ENCODE data around the gene GKN1.
"Not testable (repeated sequence)": the region's sequence is repeated elsewhere in the genome, so short reads cannot be mapped to it uniquely, and the experiment has no call there.

The GKN1 gene

DNA sequence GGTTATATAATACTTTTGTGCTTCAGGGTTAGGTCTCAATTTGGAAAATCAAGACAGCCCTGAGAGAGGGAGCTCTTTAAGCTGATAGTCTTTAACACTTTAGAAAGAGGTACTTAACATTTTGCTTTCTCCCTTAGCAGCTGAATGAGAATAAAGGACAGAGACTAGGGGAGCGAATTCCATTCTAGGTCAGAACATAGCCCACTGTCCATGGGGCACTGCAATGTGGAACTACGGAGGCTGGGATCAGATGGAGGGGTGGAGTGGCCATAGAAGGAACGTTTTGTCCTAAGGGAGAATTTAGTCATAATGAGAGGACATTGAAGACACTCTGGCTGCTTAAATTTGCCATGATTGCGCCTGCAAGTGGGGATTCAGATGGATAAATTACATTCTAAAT is 22.5 kb upstream of the GKN1 start:
- TF ChIP-seq, protein P1, sequence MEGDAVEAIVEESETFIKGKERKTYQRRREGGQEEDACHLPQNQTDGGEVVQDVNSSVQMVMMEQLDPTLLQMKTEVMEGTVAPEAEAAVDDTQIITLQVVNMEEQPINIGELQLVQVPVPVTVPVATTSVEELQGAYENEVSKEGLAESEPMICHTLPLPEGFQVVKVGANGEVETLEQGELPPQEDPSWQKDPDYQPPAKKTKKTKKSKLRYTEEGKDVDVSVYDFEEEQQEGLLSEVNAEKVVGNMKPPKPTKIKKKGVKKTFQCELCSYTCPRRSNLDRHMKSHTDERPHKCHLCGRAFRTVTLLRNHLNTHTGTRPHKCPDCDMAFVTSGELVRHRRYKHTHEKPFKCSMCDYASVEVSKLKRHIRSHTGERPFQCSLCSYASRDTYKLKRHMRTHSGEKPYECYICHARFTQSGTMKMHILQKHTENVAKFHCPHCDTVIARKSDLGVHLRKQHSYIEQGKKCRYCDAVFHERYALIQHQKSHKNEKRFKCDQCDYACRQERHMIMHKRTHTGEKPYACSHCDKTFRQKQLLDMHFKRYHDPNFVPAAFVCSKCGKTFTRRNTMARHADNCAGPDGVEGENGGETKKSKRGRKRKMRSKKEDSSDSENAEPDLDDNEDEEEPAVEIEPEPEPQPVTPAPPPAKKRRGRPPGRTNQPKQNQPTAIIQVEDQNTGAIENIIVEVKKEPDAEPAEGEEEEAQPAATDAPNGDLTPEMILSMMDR (IDR thresholded peaks at IDR 0.05; ENCODE audit: control insufficient read depth, insufficient read depth, low read depth, low read length, missing control alignments) = no peak
- H3K4me3 ChIP-seq (ENCODE audit: control insufficient read depth, low read depth, low read length) = no peak overlapping the region
- DNase-seq (ENCODE audit: low read depth) = no peak

GRCh38 chr2:68952887-68953521 is 21.4 kb upstream of the GKN1 start, which contains the start of gene GKN2:
Gene GKN2, minus strand, starts transcription at chr2:68952893. Its CDS starts 32 bp downstream, at chr2:68952861.
- H3K4me3 ChIP-seq (ENCODE audit: control insufficient read depth, low read depth, low read length) = no peak within 1 kb of the TSS
- TF ChIP-seq, protein P1 (IDR thresholded peaks at IDR 0.05; ENCODE audit: control insufficient read depth, insufficient read depth, low read depth, low read length, missing control alignments) = no peak
- no peak for DNase-seq (ENCODE audit: low read depth)

- not testable (repeated sequence) for DNase-seq (ENCODE audit: low read depth); H3K4me3 ChIP-seq (ENCODE audit: control insufficient read depth, low read depth, low read length)
These were observed 19.0 kb upstream of the GKN1 start for GRCh38 chr2:68955432-68955831.

DNA sequence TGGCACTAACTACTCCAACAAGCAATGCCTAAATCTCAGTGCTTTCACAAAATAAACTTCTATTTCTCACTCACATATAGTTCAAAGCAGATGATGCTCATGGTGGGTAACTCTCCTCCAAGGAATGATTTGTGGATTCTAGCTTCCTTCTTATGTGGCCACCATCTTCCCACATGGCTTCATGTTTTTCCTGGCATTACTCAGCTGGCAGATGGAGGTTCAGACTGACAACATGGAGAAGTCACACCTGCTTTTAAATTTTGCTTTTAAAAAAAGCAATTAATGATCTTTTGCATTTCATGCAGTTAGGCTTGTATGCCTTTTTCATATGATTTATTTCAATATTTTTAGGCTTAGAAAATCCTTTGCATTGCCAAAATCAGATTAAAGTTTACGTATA is 15.4 kb upstream of the GKN1 start:
- TF ChIP-seq, protein P1 (IDR thresholded peaks at IDR 0.05; ENCODE audit: control insufficient read depth, insufficient read depth, low read depth, low read length, missing control alignments) = no peak
- no peak for DNase-seq (ENCODE audit: low read depth)
- H3K4me3 ChIP-seq (ENCODE audit: control insufficient read depth, low read depth, low read length) = no peak overlapping the region

GRCh38 chr2:68961380-68961779 is 13.1 kb upstream of the GKN1 start:
- DNase-seq (ENCODE audit: low read depth) = no peak
- H3K4me3 ChIP-seq (ENCODE audit: control insufficient read depth, low read depth, low read length) = no peak overlapping the region
- TF ChIP-seq, protein P1 (IDR thresholded peaks at IDR 0.05; ENCODE audit: control insufficient read depth, insufficient read depth, low read depth, low read length, missing control alignments) = no peak

- no peak overlapping the region for H3K4me3 ChIP-seq (ENCODE audit: control insufficient read depth, low read depth, low read length)
- no peak for DNase-seq (ENCODE audit: low read depth)
- TF ChIP-seq, protein P1 (IDR thresholded peaks at IDR 0.05; ENCODE audit: control insufficient read depth, insufficient read depth, low read depth, low read length, missing control alignments) = no peak
These were observed 10.2 kb upstream of the GKN1 start for GRCh38 chr2:68964282-68964681.

GRCh38 chr2:68968221-68968620 is 6.2 kb upstream of the GKN1 start:
- TF ChIP-seq, protein P1 (IDR thresholded peaks at IDR 0.05; ENCODE audit: control insufficient read depth, insufficient read depth, low read depth, low read length, missing control alignments) = no peak
- no peak for DNase-seq (ENCODE audit: low read depth)
- no peak overlapping the region for H3K4me3 ChIP-seq (ENCODE audit: control insufficient read depth, low read depth, low read length)
